Adipocyte (in vitro differentiated cells): Measurements from ENCODE around the gene ANO4.
A peak's percentile ranks its signal among the peaks of the same experiment; 100 is the strongest.

Experiments
- DNase-seq: peaks from one replicate; pipeline ENCODE4 v3.0.0-alpha.2; 2015; ENCODE audit warnings: low read depth
- H3K27me3 ChIP-seq: replicated peaks from 2 replicates; pipeline ENCODE4 v1.7.0; 2013; ENCODE audit warnings: mild to moderate bottlenecking, low read length, moderate library complexity; ENCODE audit not compliant: control insufficient read depth, insufficient read depth
- H3K36me3 ChIP-seq: 2 replicates; pipeline ENCODE4 v1.7.0; 2013; ENCODE audit warnings: low read length, mild to moderate bottlenecking, moderate library complexity; ENCODE audit not compliant: control insufficient read depth, insufficient read depth, severe bottlenecking
- H3K4me1 ChIP-seq: 2 replicates; pipeline ENCODE4 v1.7.0; 2013; ENCODE audit warnings: mild to moderate bottlenecking, low read length, moderate library complexity; ENCODE audit not compliant: control insufficient read depth, insufficient read depth
- H3K4me3 ChIP-seq: 2 replicates; pipeline ENCODE4 v1.7.0; 2013; ENCODE audit warnings: mild to moderate bottlenecking, low read length, moderate library complexity
- H3K9ac ChIP-seq: 2 replicates; pipeline ENCODE4 v1.7.0; 2013; ENCODE audit warnings: mild to moderate bottlenecking, low read length, moderate library complexity
- H3K9me3 ChIP-seq: 2 replicates; pipeline ENCODE4 v1.7.0; 2013; ENCODE audit warnings: mild to moderate bottlenecking, low read length, moderate library complexity; ENCODE audit not compliant: control insufficient read depth

The ANO4 gene

GRCh38 chr12:100951756-100952155 lies 157.2 kb downstream of the ANO4 start:
- Histone ChIP-seq H3K4me1 (no peaks in the 10 kb centered on the region), H3K27me3 (no peaks in the 10 kb centered on the region), H3K9ac (no peak overlapping the region), H3K9me3 (no peaks in the 10 kb centered on the region), H3K36me3 (no peaks in the 10 kb centered on the region), H3K4me3 (no peak overlapping the region)
- no peak for DNase-seq

GRCh38 chr12:100953217-100953616 lies 158.6 kb downstream of the ANO4 start:
- no peak overlapping the region for H3K9ac ChIP-seq
- H3K36me3 ChIP-seq = no peaks in the 10 kb centered on the region
- no peaks in the 10 kb centered on the region for H3K27me3 ChIP-seq
- no peaks in the 10 kb centered on the region for H3K9me3 ChIP-seq
- no peaks in the 10 kb centered on the region for H3K4me1 ChIP-seq
- H3K4me3 ChIP-seq = no peak overlapping the region
- no peak for DNase-seq

- no peaks in the 10 kb centered on the region for H3K9me3 ChIP-seq
- H3K4me3 ChIP-seq = no peak overlapping the region
- no peaks in the 10 kb centered on the region for H3K27me3 ChIP-seq
- H3K4me1 ChIP-seq = no peaks in the 10 kb centered on the region
- no peak overlapping the region for H3K9ac ChIP-seq
- no peaks in the 10 kb centered on the region for H3K36me3 ChIP-seq
- DNase-seq = no peak
These were observed 159.1 kb downstream of the ANO4 start for GRCh38 chr12:100953677-100954076.

GRCh38 chr12:100954118-100954517 lies 159.5 kb downstream of the ANO4 start:
- Histone ChIP-seq H3K36me3 (no peaks in the 10 kb centered on the region), H3K4me1 (peaks cover under 1% of the 10 kb centered on the region), H3K9me3 (no peaks in the 10 kb centered on the region), H3K4me3 (no peak overlapping the region), H3K9ac (no peak overlapping the region), H3K27me3 (no peaks in the 10 kb centered on the region)
- no peak for DNase-seq

GRCh38 chr12:100955139-100955538 lies 160.6 kb downstream of the ANO4 start:
- Histone ChIP-seq H3K9me3 (no peaks in the 10 kb centered on the region), H3K9ac (no peak overlapping the region), H3K4me1 (peaks cover 8% of the 10 kb centered on the region), H3K4me3 (no peak overlapping the region), H3K27me3 (no peaks in the 10 kb centered on the region), H3K36me3 (no peaks in the 10 kb centered on the region)
- peak; percentile 44 for DNase-seq

GRCh38 chr12:100956311-100956852 lies 161.8 kb downstream of the ANO4 start:
- H3K4me3 ChIP-seq = no peak overlapping the region
- no peaks in the 10 kb centered on the region for H3K27me3 ChIP-seq
- no peaks in the 10 kb centered on the region for H3K9me3 ChIP-seq
- H3K36me3 ChIP-seq = no peaks in the 10 kb centered on the region
- DNase-seq = no peak
- H3K4me1 ChIP-seq = peaks cover 8% of the 10 kb centered on the region
- no peak overlapping the region for H3K9ac ChIP-seq

GRCh38 chr12:100959481-100959880 lies 164.9 kb downstream of the ANO4 start:
- peak; percentile 55 for DNase-seq
- peaks cover 18% of the 10 kb centered on the region for H3K4me1 ChIP-seq
- H3K9ac ChIP-seq = no peak overlapping the region
- H3K4me3 ChIP-seq = no peak overlapping the region
- H3K27me3 ChIP-seq = no peaks in the 10 kb centered on the region
- H3K9me3 ChIP-seq = no peaks in the 10 kb centered on the region
- no peaks in the 10 kb centered on the region for H3K36me3 ChIP-seq

- peaks cover 18% of the 10 kb centered on the region for H3K4me1 ChIP-seq
- H3K9me3 ChIP-seq = no peaks in the 10 kb centered on the region
- no peaks in the 10 kb centered on the region for H3K36me3 ChIP-seq
- no peak overlapping the region for H3K4me3 ChIP-seq
- DNase-seq = no peak
- no peak overlapping the region for H3K9ac ChIP-seq
- no peaks in the 10 kb centered on the region for H3K27me3 ChIP-seq
These were observed 167.6 kb downstream of the ANO4 start for GRCh38 chr12:100962086-100962712.

GRCh38 chr12:100963381-100963780 lies 168.8 kb downstream of the ANO4 start:
- DNase-seq = peak; percentile 25
- peaks cover 18% of the 10 kb centered on the region for H3K4me1 ChIP-seq
- H3K9ac ChIP-seq = no peak overlapping the region
- H3K27me3 ChIP-seq = no peaks in the 10 kb centered on the region
- H3K4me3 ChIP-seq = no peak overlapping the region
- no peaks in the 10 kb centered on the region for H3K36me3 ChIP-seq
- no peaks in the 10 kb centered on the region for H3K9me3 ChIP-seq

- Histone ChIP-seq H3K4me1 (peaks cover 18% of the 10 kb centered on the region), H3K4me3 (no peak overlapping the region), H3K27me3 (no peaks in the 10 kb centered on the region), H3K9me3 (no peaks in the 10 kb centered on the region), H3K36me3 (no peaks in the 10 kb centered on the region), H3K9ac (no peak overlapping the region)
- DNase-seq = peak; percentile 60
These were observed 169.5 kb downstream of the ANO4 start for GRCh38 chr12:100964028-100964427.

- H3K36me3 ChIP-seq = no peaks in the 10 kb centered on the region
- H3K9ac ChIP-seq = no peak overlapping the region
- H3K9me3 ChIP-seq = no peaks in the 10 kb centered on the region
- H3K4me3 ChIP-seq = no peak overlapping the region
- no peaks in the 10 kb centered on the region for H3K27me3 ChIP-seq
- peaks cover 10% of the 10 kb centered on the region for H3K4me1 ChIP-seq
- no peak for DNase-seq
These were observed 172.6 kb downstream of the ANO4 start for GRCh38 chr12:100967189-100967588.

GRCh38 chr12:100970894-100971293 lies 176.3 kb downstream of the ANO4 start:
- Histone ChIP-seq H3K27me3 (no peaks in the 10 kb centered on the region), H3K4me3 (no peak overlapping the region), H3K9me3 (no peaks in the 10 kb centered on the region), H3K4me1 (no peaks in the 10 kb centered on the region), H3K9ac (no peak overlapping the region), H3K36me3 (no peaks in the 10 kb centered on the region)
- no peak for DNase-seq
